HT1080 (cell line): ENCODE data around the gene MYNN. TPM values are rescaled to one million over a fixed set of nuclear protein-coding genes. Genes with fewer than 3 reads are reported as not detected.
"Not testable (repeated sequence)": the region's sequence is repeated elsewhere in the genome, so short reads cannot be mapped to it uniquely, and the experiment has no call there.

ENCODE experiments used
- DNase-seq: peaks from one replicate; pipeline ENCODE4 v3.0.0-alpha.2; 2015; ENCODE audit warnings: low read depth
- polyA plus RNA-seq, 2 experiments: library from polyadenylated mRNA; depleted of rRNA; stranded (reverse); fragments of >200 nt; gene quantifications; 2 replicates each; pipeline ENCODE4 v1.2.3, GENCODE V29; 2015
- total RNA-seq: library from RNA; depleted of rRNA; stranded (reverse); fragments of >200 nt; shearing (Covaris generic); gene quantifications from 2 replicates; pipeline ENCODE4 v1.2.3, GENCODE V29; 2014; rRNA removed

The MYNN gene
- 23.1 and 23.6 TPM in 2 replicates for total RNA-seq
- 17.3 and 21.8 TPM in 2 replicates for polyA plus RNA-seq (2015; cell fraction: cytosol; rRNA removed)
- 39.5 and 42.2 TPM in 2 replicates for polyA plus RNA-seq (2015; cell fraction: nucleus; rRNA removed)

GRCh38 chr3:169772897-169773816 is at the start of gene MYNN:
TSS of gene MYNN (plus strand) at chr3:169773396. CDS start at chr3:169774296, 900 bp downstream.
- DNase-seq: peak; percentile 91

- DNase-seq: not testable (repeated sequence)
Measured at GRCh38 chr3:169731857-169732256, 41.3 kb upstream of the MYNN start.

- no peak for DNase-seq
Measured at GRCh38 chr3:169739067-169739466, 34.1 kb upstream of the MYNN start.

GRCh38 chr3:169744366-169745054 is 28.7 kb upstream of the MYNN start:
- peak; percentile 59 for DNase-seq

GRCh38 chr3:169746924-169747323 is 26.3 kb upstream of the MYNN start:
- no peak for DNase-seq

GRCh38 chr3:169748670-169749069 is 24.5 kb upstream of the MYNN start:
- peak; percentile 39 for DNase-seq

- DNase-seq: no peak
Measured at GRCh38 chr3:169750665-169751064, 22.5 kb upstream of the MYNN start.

- no peak for DNase-seq
Measured at GRCh38 chr3:169751875-169752274, 21.3 kb upstream of the MYNN start.

GRCh38 chr3:169754711-169755110 is 18.5 kb upstream of the MYNN start:
- no peak for DNase-seq

GRCh38 chr3:169755488-169755887 is 17.7 kb upstream of the MYNN start:
- no peak for DNase-seq

GRCh38 chr3:169758359-169758994 is 14.7 kb upstream of the MYNN start:
- no peak for DNase-seq

- DNase-seq: peak; percentile 94
Measured at GRCh38 chr3:169759256-169759655, 13.9 kb upstream of the MYNN start.

- peak; percentile 92 for DNase-seq
Measured at GRCh38 chr3:169760479-169760878, 12.7 kb upstream of the MYNN start.

- peak; percentile 43 for DNase-seq
Measured at GRCh38 chr3:169764312-169764881, 8.8 kb upstream of the MYNN start.

GRCh38 chr3:169764882-169765612 is 8.1 kb upstream of the MYNN start, which contains the start of gene TERC:
TSS of gene TERC (minus strand) at chr3:169765060.
- peak; percentile 91 for DNase-seq

- DNase-seq: no peak
Measured at GRCh38 chr3:169769287-169770181, 3.7 kb upstream of the MYNN start, which contains the start of gene ACTRT3. TSS of gene ACTRT3 (minus strand) at chr3:169769561. CDS start at chr3:169769520, 41 bp downstream.

- peak; percentile 90 for DNase-seq
Measured at GRCh38 chr3:169771497-169772304, 1.5 kb upstream of the MYNN start.

- DNase-seq: peak; percentile 82
Measured at GRCh38 chr3:169772305-169772896, 795 bp upstream of the MYNN start.
